DND-41 (cell line): Measurements from ENCODE around the gene CRIP1.

Experiments
- CTCF ChIP-seq: IDR thresholded peaks from 2 replicates; pipeline ENCODE4 v1.5.1; 2012; ENCODE audit warnings: borderline replicate concordance, low read length, moderate library complexity, mild to moderate bottlenecking; ENCODE audit not compliant: poor library complexity, severe bottlenecking; ENCODE audit errors: extremely low read depth
- EZH2 ChIP-seq: IDR thresholded peaks from 3 replicates; pipeline ENCODE4 v1.6.1; 2012; ENCODE audit warnings: borderline replicate concordance, low read depth, mild to moderate bottlenecking, moderate library complexity, low read length, inconsistent platforms; ENCODE audit not compliant: severe bottlenecking

- no peak for TF ChIP-seq CTCF
- TF ChIP-seq EZH2, result no peak
These were observed 43.8 kb downstream of the CRIP1 start for GRCh38 chr14:105530285-105531087.
